K562 (cell line): ENCODE results near the gene KLHL18. TPM values are rescaled to one million over a fixed set of nuclear protein-coding genes. Genes with fewer than 3 reads are reported as not detected.

Experiments used
- ATAC-seq: fragments of 200-7000 bp; cut with Tn5 transposase; 3 replicates; pipeline ENCODE4 v1.9.1; 2020; ENCODE audit warnings: moderate library complexity
- BruUV-seq: library from RNA; stranded (reverse); fragments of 400-500 nt; replicated peaks from 2 replicates; lab custom pipeline; 2021; lab: Mats Ljungman, UMichigan
- CTCF ChIA-PET: fragments of 300-600 bp; formaldehyde crosslinking; extraction: SDS; loops from one replicate; lab custom pipeline; 2021; ENCODE audit warnings: low intra/inter-chr PET ratio; lab: Yijun Ruan, JAX
- POLR2A ChIA-PET: fragments of 300-600, 350-650 bp; sonication (Branson Sonifier 250); formaldehyde crosslinking; extraction: SDS; loops from one replicate; lab custom pipeline; 2021; ENCODE audit warnings: antibody characterized with exemption, inconsistent platforms; lab: Yijun Ruan, JAX
- DNase-seq, 4 experiments: peaks; one replicate each; pipeline versions ENCODE4 v3.0.0 to v3.0.0-alpha.2; 2011 to 2018; ENCODE audit warnings: low spot score in 3 of 4, mixed read lengths in 3 of 4; ENCODE audit errors: extremely low read depth in 1 of 4
- FAIRE-seq: peaks from 2 replicates; lab custom pipeline; 2011; peaks lifted over from hg19 to GRCh38; lab: Jason Lieb, UNC
- H2AFZ ChIP-seq: 2 replicates; pipeline ENCODE4 v1.6.0; 2011; ENCODE audit warnings: low read depth, low read length, control low read depth, inconsistent platforms
- H3K27ac ChIP-seq: fragments of 200-600 bp; 3 replicates; pipeline ENCODE4 v1.8.0; 2011; ENCODE audit warnings: low read depth, mild to moderate bottlenecking, control low read depth, inconsistent platforms, low read length, moderate library complexity, mixed read lengths; ENCODE audit errors: extremely low read depth
- H3K27me3 ChIP-seq, 2 experiments: fragments of 300-600 bp in 1 of 2; 2 replicates in 1 of 2; 3 replicates in 1 of 2; pipeline versions ENCODE4 v1.6.0 to v1.8.0; 2011; ENCODE audit warnings: inconsistent platforms in 2 of 2, low read length in 2 of 2, mild to moderate bottlenecking in 1 of 2, mixed read lengths in 1 of 2, moderate library complexity in 1 of 2; ENCODE audit not compliant: control insufficient read depth in 2 of 2, insufficient read depth in 2 of 2
- H3K36me3 ChIP-seq: fragments of 300-600 bp; 3 replicates; pipeline ENCODE4 v1.8.0; 2011; ENCODE audit warnings: mild to moderate bottlenecking, low read length, inconsistent platforms; ENCODE audit not compliant: control insufficient read depth, insufficient read depth
- H3K4me1 ChIP-seq, 2 experiments: fragments of 200-600 bp in 1 of 2; replicated peaks in 1 of 2; 2 replicates in 1 of 2; 3 replicates in 1 of 2; pipeline versions ENCODE4 v1.5.1 to v1.8.0; 2011; ENCODE audit warnings: inconsistent platforms in 2 of 2, low read length in 2 of 2, mild to moderate bottlenecking in 1 of 2, mixed read lengths in 1 of 2, moderate library complexity in 1 of 2; ENCODE audit not compliant: control insufficient read depth in 2 of 2, insufficient read depth in 2 of 2
- H3K4me2 ChIP-seq: 2 replicates; pipeline ENCODE4 v1.6.1; 2011; ENCODE audit warnings: low read length, control low read depth, inconsistent platforms, mixed read lengths; ENCODE audit not compliant: insufficient read depth
- H3K4me3 ChIP-seq: fragments of 200-600 bp; sonication (generic), shearing (Covaris generic); 2 replicates; pipeline ENCODE4 v1.5.1; 2016; ENCODE audit warnings: control low read depth, inconsistent platforms
- H3K79me2 ChIP-seq: fragments of 200-600 bp; 3 replicates; pipeline ENCODE4 v1.8.0; 2011; ENCODE audit warnings: low read length, inconsistent platforms; ENCODE audit not compliant: control insufficient read depth, insufficient read depth
- H3K9ac ChIP-seq, 2 experiments: 2 replicates each; pipeline versions ENCODE4 v1.6.0 to v1.6.1; 2011; ENCODE audit warnings: low read depth in 2 of 2, low read length in 2 of 2, control low read depth in 1 of 2, inconsistent platforms in 1 of 2, mild to moderate bottlenecking in 1 of 2, mixed read lengths in 1 of 2; ENCODE audit not compliant: insufficient read depth in 1 of 2
- H3K9me1 ChIP-seq: one replicate; pipeline ENCODE4 v1.6.0; 2011; ENCODE audit warnings: inconsistent platforms, mild to moderate bottlenecking, low read length, moderate library complexity; ENCODE audit not compliant: control insufficient read depth, insufficient read depth
- H3K9me3 ChIP-seq: replicated peaks from 2 replicates; pipeline ENCODE4 v1.5.1; 2011; ENCODE audit warnings: low read depth, low read length, inconsistent platforms; ENCODE audit not compliant: control insufficient read depth, insufficient read depth
- H4K20me1 ChIP-seq: replicated peaks from 2 replicates; pipeline ENCODE4 v1.6.1; 2011; ENCODE audit warnings: low read length, inconsistent platforms, mixed read lengths; ENCODE audit not compliant: control insufficient read depth, insufficient read depth
- RERE ChIP-seq: sonication (generic); formaldehyde crosslinking; IDR thresholded peaks from 2 replicates; pipeline ENCODE4 v1.8.0; 2023; ENCODE audit warnings: missing genetic modification reagents, mild to moderate bottlenecking, borderline replicate concordance
- whole genome bisulfite sequencing: fragments of 100-300 bp; shearing (Covaris generic); methylation state at CpG from one replicate; pipeline ENCODE4 v1.1.6; 2016; ENCODE audit warnings: low coverage, mixed read lengths; ENCODE audit not compliant: insufficient coverage; ENCODE audit errors: missing lambda C conversion rate; 5-methylcytosine and 5-hydroxymethylcytosine counted together
- in situ Hi-C: fragments of 300-500 bp; cut with MboI; formaldehyde crosslinking; loops from 4 replicates; pipeline ENCODE4 v1.15.0; 2018; ENCODE audit warnings: inconsistent platforms, mixed read lengths
- intact Hi-C: fragments of 100-400 bp; cut with micrococcal nuclease; formaldehyde crosslinking; loops from 2 replicates; pipeline ENCODE4 v1.14.2; 2022
- polyA plus RNA-seq, 8 experiments: library from polyadenylated mRNA; depleted of rRNA in 4 of 8; stranded (reverse) in 5 of 8; unstranded in 3 of 8; fragments of >200 nt; fragmentation: Nextera tagmentation in 2 of 8; fragmentation: Illumina TruSeq in 1 of 8; extraction: Ambion mirVana in 2 of 8; extraction: Trizol in 1 of 8; gene quantifications; 2 replicates each; pipeline versions ENCODE4 v1.2.1 to v1.2.3, GENCODE V29; 2011 to 2014; ENCODE audit warnings: inconsistent platforms in 1 of 8, missing spikeins in 1 of 8
- total RNA-seq, 7 experiments: library from RNA; depleted of rRNA in 6 of 7; stranded (reverse); fragments of >200 nt in 6 of 7; fragmentation: Illumina TruSeq in 2 of 7; extraction: Trizol in 2 of 7; gene quantifications; 2 replicates each; pipeline versions ENCODE4 v1.2.1 to v1.2.3, GENCODE V29; 2011 to 2021; ENCODE audit warnings: low replicate concordance in 1 of 7

Gene KLHL18
- total and polyA plus RNA-seq, 9 of the 15 experiments (the other 6 are each of a cell fraction or from before 2014, with no cell fraction given): 26.7 to 97.5 (median 48.7) TPM

DNA sequence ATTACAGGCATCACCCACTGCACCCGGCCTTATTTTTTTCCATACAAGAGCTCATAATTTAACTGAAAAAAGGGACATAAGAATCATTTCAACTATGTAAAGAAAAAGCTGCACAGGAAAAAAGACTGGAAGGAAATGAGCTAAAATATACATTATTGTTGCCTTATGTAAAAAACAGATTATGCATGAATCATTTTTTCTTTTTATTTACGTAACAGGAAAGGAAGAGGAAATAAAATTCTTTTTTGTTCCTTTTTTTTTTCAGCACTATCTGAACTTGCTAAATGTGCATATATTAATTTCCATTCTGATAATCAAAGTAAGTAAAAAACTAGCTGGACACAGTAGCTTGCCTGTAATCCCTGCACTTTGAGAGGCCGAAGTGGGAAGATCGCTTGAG lies 12.2 kb upstream of the KLHL18 start:
- ChIA-PET CTCF (no interaction called here), POLR2A (interaction anchor here (0.6 to 1.0 kb wide), 4 partner anchors 11 to 357 kb away, joined by 3 to 4 read pairs (median 3); no protein-coding TSS in a partner anchor)
- Histone ChIP-seq H3K4me1 (peaks cover 8 to 13% of the 10 kb centered on the region in 2 experiments; a peak in 4 of 5 replicates), H3K27ac (no peak overlapping the region), H2AFZ (no peak overlapping the region), H3K9me1 (no peaks in the 10 kb centered on the region), H3K9ac (no peak overlapping the region), H3K79me2 (no peaks in the 10 kb centered on the region), H3K9me3 (no peaks in the 10 kb centered on the region), H3K27me3 (no peaks in the 10 kb centered on the region), H3K36me3 (peaks cover 3% of the 10 kb centered on the region; the same call in 1 of the 3 replicates), H3K4me2 (no peak overlapping the region), H3K4me3 (no peak overlapping the region), H4K20me1 (no peaks in the 10 kb centered on the region)
- ATAC-seq: no peak
- in situ Hi-C loops (no loop called here), intact Hi-C loops (no loop called here)
- no peak for DNase-seq
- 72% methylated on average over 4 of the region's 4 CpGs for WGBS
- TF ChIP-seq RERE (CRISPR knock-in tag): no peak
- FAIRE-seq: no peak
- no TSS peak for BruUV-seq
